Neural cell (in vitro differentiated cells): ENCODE data around the gene FAM124A. TPM values are rescaled to one million over a fixed set of nuclear protein-coding genes. Genes with fewer than 3 reads are reported as not detected.

ENCODE experiments used
- H2AFZ ChIP-seq: fragments of 200-600, 300-800 bp; sonication (generic), shearing (Covaris generic); 2 replicates; pipeline ENCODE4 v1.6.0; 2014; ENCODE audit warnings: low read depth, mild to moderate bottlenecking, antibody characterized with exemption, low read length, moderate library complexity
- H3F3A ChIP-seq: fragments of 200-600 bp; shearing (Covaris generic); 2 replicates; pipeline ENCODE4 v1.6.1; 2016; ENCODE audit warnings: mild to moderate bottlenecking, moderate library complexity, mixed read lengths, antibody characterized with exemption, low read length; ENCODE audit not compliant: insufficient read depth, poor library complexity, severe bottlenecking
- H3K27ac ChIP-seq: fragments of 200-600, 300-800 bp; sonication (generic), shearing (Covaris generic); 2 replicates; pipeline ENCODE4 v1.5.1; 2014; ENCODE audit warnings: mild to moderate bottlenecking, low read length, moderate library complexity
- H3K27me3 ChIP-seq: fragments of 300-800, 200-600 bp; sonication (generic), shearing (Covaris generic); 2 replicates; pipeline ENCODE4 v1.6.0; 2014; ENCODE audit warnings: mild to moderate bottlenecking, low read depth, low read length, moderate library complexity; ENCODE audit not compliant: insufficient read depth
- H3K36me3 ChIP-seq: fragments of 300-800, 200-600 bp; sonication (generic), shearing (Covaris generic); 2 replicates; pipeline ENCODE4 v1.5.1; 2014; ENCODE audit warnings: mild to moderate bottlenecking, antibody characterized with exemption, low read length, moderate library complexity; ENCODE audit not compliant: insufficient read depth
- H3K4me2 ChIP-seq: fragments of 300-800, 200-600 bp; sonication (generic), shearing (Covaris generic); 2 replicates; pipeline ENCODE4 v1.6.0; 2014; ENCODE audit warnings: mild to moderate bottlenecking, low read length
- H3K4me3 ChIP-seq: fragments of 300-800, 200-600 bp; sonication (generic), shearing (Covaris generic); 2 replicates; pipeline ENCODE4 v1.5.1; 2014; ENCODE audit warnings: mild to moderate bottlenecking, low read length, moderate library complexity
- H3K79me2 ChIP-seq: fragments of 200-600 bp; shearing (Covaris generic); replicated peaks from 2 replicates; pipeline ENCODE4 v1.6.0; 2014; ENCODE audit warnings: mild to moderate bottlenecking, low read length, moderate library complexity; ENCODE audit not compliant: insufficient read depth
- H3K9ac ChIP-seq: fragments of 300-800, 200-600 bp; sonication (generic), shearing (Covaris generic); 2 replicates; pipeline ENCODE4 v1.6.1; 2016; ENCODE audit warnings: mild to moderate bottlenecking, low read length, mixed read lengths
- H3K9me2 ChIP-seq: fragments of 200-600 bp; shearing (Covaris generic); 2 replicates; pipeline ENCODE4 v1.6.1; 2016; ENCODE audit warnings: mild to moderate bottlenecking, low read length, mixed read lengths; ENCODE audit not compliant: insufficient read depth
- H3K9me3 ChIP-seq: fragments of 200-600, 300-800 bp; sonication (generic), shearing (Covaris generic); 2 replicates; pipeline ENCODE4 v1.6.1; 2016; ENCODE audit warnings: mild to moderate bottlenecking, mixed run types, low read length, moderate library complexity, mixed read lengths
- H4K20me1 ChIP-seq: fragments of 200-600 bp; shearing (Covaris generic); 2 replicates; pipeline ENCODE4 v1.6.1; 2016; ENCODE audit warnings: mild to moderate bottlenecking, mixed run types; ENCODE audit not compliant: insufficient read depth
- CTCF ChIP-seq: fragments of 450-650 bp; IDR thresholded peaks from 2 replicates; pipeline ENCODE4 v1.5.1; 2014; ENCODE audit warnings: antibody characterized with exemption, mild to moderate bottlenecking, moderate library complexity; ENCODE audit not compliant: poor library complexity, severe bottlenecking
- EP300 ChIP-seq: fragments of 450-650 bp; conservative IDR thresholded peaks from 2 replicates; pipeline ENCODE4 v1.6.1; 2014; ENCODE audit warnings: antibody characterized with exemption, mild to moderate bottlenecking, moderate library complexity; ENCODE audit not compliant: poor library complexity, severe bottlenecking
- EZH2 ChIP-seq: fragments of 200-600, 300-800 bp; shearing (Covaris generic), sonication (generic); IDR thresholded peaks from 2 replicates; pipeline ENCODE4 v1.6.1; 2014; ENCODE audit warnings: antibody characterized with exemption, low read length, borderline replicate concordance, mild to moderate bottlenecking; ENCODE audit not compliant: insufficient read depth, poor library complexity, severe bottlenecking
- MXI1 ChIP-seq: fragments of 450-650 bp; conservative IDR thresholded peaks from 2 replicates; pipeline ENCODE4 v1.6.1; 2014; ENCODE audit warnings: antibody characterized with exemption, mild to moderate bottlenecking; ENCODE audit not compliant: poor library complexity, severe bottlenecking
- POLR2AphosphoS5 ChIP-seq: IDR thresholded peaks from 2 replicates; pipeline ENCODE4 v1.6.1; 2012
- RAD21 ChIP-seq: fragments of 450-650 bp; conservative IDR thresholded peaks from 2 replicates; pipeline ENCODE4 v1.6.1; 2014; ENCODE audit warnings: antibody characterized with exemption, mild to moderate bottlenecking, moderate library complexity
- REST ChIP-seq: IDR thresholded peaks from 2 replicates; pipeline ENCODE4 v1.6.1; 2012; ENCODE audit warnings: borderline replicate concordance
- SMC3 ChIP-seq: fragments of 450-650 bp; conservative IDR thresholded peaks from 2 replicates; pipeline ENCODE4 v1.6.1; 2014; ENCODE audit warnings: antibody characterized with exemption, mild to moderate bottlenecking, moderate library complexity; ENCODE audit not compliant: poor library complexity
- TAF1 ChIP-seq: IDR thresholded peaks from 2 replicates; pipeline ENCODE4 v1.6.1; 2012; ENCODE audit warnings: low read depth
- polyA plus RNA-seq: library from polyadenylated mRNA; depleted of rRNA; stranded (reverse); fragments of >200 nt; gene quantifications from 2 replicates; pipeline ENCODE4 v1.2.3, GENCODE V29; 2014

The FAM124A gene
- polyA plus RNA-seq, 1 donor from 2014 or later: 3.0 TPM

- no peaks in the 10 kb centered on the region for H3K79me2 ChIP-seq
- H2AFZ ChIP-seq: no peak overlapping the region
- H3K27ac ChIP-seq: no peak overlapping the region
- H3K27me3 ChIP-seq: no peaks in the 10 kb centered on the region
- no peaks in the 10 kb centered on the region for H3K36me3 ChIP-seq
- H3F3A ChIP-seq: no peaks in the 10 kb centered on the region
- no peak overlapping the region for H3K9ac ChIP-seq
- H3K4me2 ChIP-seq: no peak overlapping the region
- TF ChIP-seq REST: no peak
- TF ChIP-seq MXI1: no peak
- no peak for TF ChIP-seq EZH2
- TF ChIP-seq SMC3: no peak
- TF ChIP-seq CTCF: no peak
- TF ChIP-seq RAD21: no peak
- no peak for TF ChIP-seq POLR2AphosphoS5
- TF ChIP-seq TAF1: no peak
- TF ChIP-seq EP300: no peak
- H3K9me3 ChIP-seq: no peaks in the 10 kb centered on the region
- no peak overlapping the region for H3K4me3 ChIP-seq
- H4K20me1 ChIP-seq: no peaks in the 10 kb centered on the region
- H3K9me2 ChIP-seq: no peaks in the 10 kb centered on the region
These were observed 49.4 kb downstream of the FAM124A start for GRCh38 chr13:51271528-51272085.

- Histone ChIP-seq H4K20me1 (no peaks in the 10 kb centered on the region), H3K79me2 (no peaks in the 10 kb centered on the region), H3K27me3 (no peaks in the 10 kb centered on the region), H3F3A (no peaks in the 10 kb centered on the region), H3K4me3 (no peak overlapping the region), H3K9me2 (no peaks in the 10 kb centered on the region), H3K4me2 (no peak overlapping the region), H3K9me3 (no peaks in the 10 kb centered on the region), H3K9ac (no peak overlapping the region), H3K36me3 (no peaks in the 10 kb centered on the region), H3K27ac (no peak overlapping the region), H2AFZ (no peak overlapping the region)
- TF ChIP-seq POLR2AphosphoS5 (no peak), RAD21 (no peak), SMC3 (no peak), REST (no peak), EZH2 (no peak), TAF1 (no peak), MXI1 (no peak), EP300 (no peak), CTCF (no peak)
These were observed 52.9 kb downstream of the FAM124A start for GRCh38 chr13:51275101-51275500.
